Activated naive CD8-positive, alpha-beta T cell treated with anti-CD3 and anti-CD28 coated beads, Interleukin-2, amount 10 ng/mL, durations not matched to agents 7 days and 5 days (primary cell): ENCODE measurements around the gene E4F1. TPM values are rescaled to one million over a fixed set of nuclear protein-coding genes. Genes with fewer than 3 reads are reported as not detected.
"Not testable (repeated sequence)": the region's sequence is repeated elsewhere in the genome, so short reads cannot be mapped to it uniquely, and the experiment has no call there.

Experiments
- ATAC-seq: fragments of 150-1000 bp; cut with Tn5 transposase; one replicate; pipeline ENCODE4 v1.10.0; 2021; ENCODE audit warnings: low read depth, moderate library complexity
- POLR2A ChIA-PET: fragments of 350-600 bp; sonication (Branson Sonifier 250); formaldehyde crosslinking; loops from one replicate; lab custom pipeline; 2021; ENCODE audit warnings: antibody characterized with exemption; lab: Charles Lee
- DNase-seq: peaks from one replicate; pipeline ENCODE4 v3.0.0; 2021
- H3K27ac Mint-ChIP-seq: one replicate; pipeline ENCODE4 v1.8.0; 2022; ENCODE audit warnings: mild to moderate bottlenecking, mixed read lengths
- H3K27me3 Mint-ChIP-seq: one replicate; pipeline ENCODE4 v1.8.0; 2022; ENCODE audit warnings: mild to moderate bottlenecking, moderate library complexity, mixed read lengths
- H3K36me3 Mint-ChIP-seq: one replicate; pipeline ENCODE4 v1.8.0; 2021; ENCODE audit warnings: mild to moderate bottlenecking, mixed read lengths
- H3K4me1 Mint-ChIP-seq: one replicate; pipeline ENCODE4 v1.8.0; 2021; ENCODE audit warnings: mixed read lengths
- H3K4me3 Mint-ChIP-seq: one replicate; pipeline ENCODE4 v1.8.0; 2022; ENCODE audit warnings: mild to moderate bottlenecking, moderate library complexity, mixed read lengths
- H3K9me3 Mint-ChIP-seq: one replicate; pipeline ENCODE4 v1.8.0; 2021; ENCODE audit warnings: mixed read lengths
- total RNA-seq, 2 experiments: library from RNA; stranded (reverse); gene quantifications; one replicate each; pipeline ENCODE4 v1.2.3, GENCODE V29; 2021

E4F1 gene
- total RNA-seq, 2 experiments from 2014 or later, result 34.1 to 34.8 TPM

DNA sequence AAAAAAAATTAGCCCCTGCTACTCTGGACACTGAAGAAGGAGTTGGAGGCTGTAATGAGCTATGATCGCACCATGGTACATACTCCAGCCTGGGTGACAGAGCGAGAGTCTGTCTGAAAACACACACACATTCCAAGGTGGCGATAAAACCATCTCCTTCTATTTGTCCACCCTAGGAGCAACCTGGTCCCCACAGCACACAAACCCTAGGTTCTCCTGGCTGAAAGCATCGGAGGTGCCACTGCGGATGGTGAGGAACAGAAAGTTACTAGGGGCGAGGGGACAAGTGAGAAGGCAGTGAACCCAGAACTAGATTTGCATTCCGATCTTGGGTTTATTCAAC lies 29.4 kb downstream of the E4F1 start:
- Mint-ChIP-seq H3K36me3 (peaks cover 18% of the 10 kb centered on the region), H3K27me3 (no peaks in the 10 kb centered on the region), H3K27ac (no peak overlapping the region), H3K4me1 (peaks cover 4% of the 10 kb centered on the region), H3K9me3 (no peaks in the 10 kb centered on the region), H3K4me3 (no peak overlapping the region)
- POLR2A ChIA-PET, result interaction anchor here (1.4 to 3.3 kb wide), 3 partner anchors 16 to 98 kb away, joined by 4 to 31 read pairs (median 27); partner anchors contain the start of genes RNPS1 and TRAF7
- DNase-seq (no peak), ATAC-seq (no peak)

DNA sequence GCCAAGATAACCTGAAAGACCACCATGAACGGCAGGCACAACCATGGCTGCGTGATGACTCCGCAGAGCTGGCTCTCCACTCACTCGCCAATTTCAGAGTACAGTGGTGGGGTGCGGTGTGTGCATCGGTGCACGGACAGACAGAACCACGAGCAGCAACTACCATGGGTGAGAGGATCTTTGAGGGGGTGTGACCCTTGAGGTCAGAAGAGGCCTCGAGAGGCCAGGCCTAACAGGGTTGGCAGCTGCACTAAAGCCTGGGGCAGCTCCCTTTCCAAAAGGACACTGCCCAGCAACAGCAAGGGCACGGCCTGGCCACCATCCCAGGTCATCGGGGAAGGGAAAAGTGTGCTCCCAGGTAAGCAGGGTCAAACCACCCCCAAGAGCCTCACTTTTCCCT lies 29.9 kb downstream of the E4F1 start:
- POLR2A ChIA-PET, result interaction anchor here (1.4 to 3.2 kb wide), 2 partner anchors 18 to 99 kb away, joined by 4 to 31 read pairs; partner anchors contain the start of gene TRAF7
- H3K36me3 Mint-ChIP-seq, result peaks cover 19% of the 10 kb centered on the region
- no peak overlapping the region for H3K27ac Mint-ChIP-seq

DNA sequence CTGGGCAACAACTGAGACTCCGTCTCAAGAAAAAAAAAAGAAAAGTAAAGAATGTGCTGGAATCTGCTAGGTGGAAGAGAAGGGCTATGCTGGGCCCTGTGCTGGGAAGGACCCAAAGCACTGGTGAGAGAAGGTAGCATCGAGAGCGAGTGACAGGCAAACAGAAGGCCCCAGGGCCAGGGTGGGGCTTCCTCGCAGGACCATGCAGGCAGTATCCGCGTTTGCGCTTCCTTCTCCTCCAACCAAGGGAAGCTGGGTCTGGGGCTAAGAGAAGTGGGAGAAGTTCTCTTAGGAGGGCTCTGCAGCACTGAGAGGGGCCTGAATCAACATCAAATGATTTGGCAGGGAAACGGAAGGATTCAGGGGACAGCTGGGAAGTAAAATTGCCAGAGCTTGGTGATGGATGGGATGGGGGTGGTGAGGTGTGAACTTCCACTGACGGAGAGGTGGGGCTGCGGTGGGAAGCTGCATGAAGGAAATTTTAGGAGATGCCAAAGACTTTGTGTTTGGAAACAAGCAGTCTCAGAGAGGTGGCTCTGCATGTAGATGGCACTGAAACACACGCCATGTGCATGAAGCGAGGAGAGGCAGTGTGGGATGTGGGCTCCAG lies 33.2 kb downstream of the E4F1 start:
- no peaks in the 10 kb centered on the region for H3K9me3 Mint-ChIP-seq
- H3K36me3 Mint-ChIP-seq, result peaks cover 31% of the 10 kb centered on the region
- no peaks in the 10 kb centered on the region for H3K27me3 Mint-ChIP-seq
- H3K4me3 Mint-ChIP-seq, result no peak overlapping the region
- no peak for DNase-seq
- POLR2A ChIA-PET, result interaction anchor here (1.0 kb wide), 1 partner anchor 12 kb away, joined by 3 read pairs; no protein-coding TSS in a partner anchor
- no peaks in the 10 kb centered on the region for H3K4me1 Mint-ChIP-seq
- H3K27ac Mint-ChIP-seq, result no peak overlapping the region
- no peak for ATAC-seq

More for the DNA sequence above, 29.9 kb downstream of the E4F1 start:
- Mint-ChIP-seq H3K9me3 (no peaks in the 10 kb centered on the region), H3K4me3 (no peak overlapping the region), H3K4me1 (peaks cover 4% of the 10 kb centered on the region), H3K27me3 (no peaks in the 10 kb centered on the region)
- DNase-seq, result no peak
- no peak for ATAC-seq

DNA sequence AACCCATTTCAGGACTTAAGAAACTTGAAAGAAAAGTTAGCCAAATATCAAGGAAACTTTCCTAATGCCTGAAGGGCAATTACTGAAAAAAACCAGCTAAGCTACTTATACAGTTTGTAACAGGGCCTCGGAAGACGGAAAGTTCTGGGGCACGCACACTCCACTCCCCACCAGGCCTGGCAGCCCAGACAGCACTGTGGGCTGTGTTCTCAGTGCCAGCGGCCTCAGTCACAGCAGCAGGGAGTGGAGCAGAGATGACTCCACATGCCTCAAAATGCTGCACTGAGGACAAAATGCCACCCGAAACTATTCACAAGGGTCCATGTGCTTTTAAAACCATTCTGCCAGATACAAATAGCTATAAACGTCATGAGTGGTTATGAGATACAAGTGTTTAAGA lies 34.3 kb downstream of the E4F1 start:
- no peak overlapping the region for H3K4me3 Mint-ChIP-seq
- H3K36me3 Mint-ChIP-seq, result peaks cover 34% of the 10 kb centered on the region
- ATAC-seq (no peak), DNase-seq (no peak)
- no peak overlapping the region for H3K27ac Mint-ChIP-seq
- H3K27me3 Mint-ChIP-seq, result no peaks in the 10 kb centered on the region
- no peaks in the 10 kb centered on the region for H3K4me1 Mint-ChIP-seq
- POLR2A ChIA-PET, result no interaction called here
- no peaks in the 10 kb centered on the region for H3K9me3 Mint-ChIP-seq

DNA sequence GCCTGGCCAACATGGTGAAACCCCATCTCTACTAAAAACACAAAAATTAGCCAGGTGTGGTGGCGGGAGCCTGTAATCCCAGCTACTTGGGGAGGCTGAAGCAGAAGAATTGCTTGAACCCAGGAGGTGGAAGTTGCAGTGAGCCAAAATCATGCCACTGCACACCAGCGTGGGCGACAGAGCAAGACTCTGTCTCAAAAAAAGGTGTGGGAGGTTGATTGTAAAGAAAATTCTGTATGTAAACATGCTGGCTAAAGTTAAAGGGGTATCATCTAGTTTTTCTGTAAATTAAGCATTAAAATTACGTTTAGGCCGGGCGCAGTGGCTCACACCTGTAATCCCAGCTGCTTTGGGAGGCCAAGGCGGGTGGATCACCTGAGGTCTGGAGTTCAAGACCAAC lies 35.1 kb downstream of the E4F1 start:
- H3K9me3 Mint-ChIP-seq, DNase-seq, H3K4me1 Mint-ChIP-seq, H3K27me3 Mint-ChIP-seq, POLR2A ChIA-PET, H3K4me3 Mint-ChIP-seq, H3K27ac Mint-ChIP-seq, ATAC-seq: not testable (repeated sequence)
- H3K36me3 Mint-ChIP-seq, result peaks cover 34% of the 10 kb centered on the region

DNA sequence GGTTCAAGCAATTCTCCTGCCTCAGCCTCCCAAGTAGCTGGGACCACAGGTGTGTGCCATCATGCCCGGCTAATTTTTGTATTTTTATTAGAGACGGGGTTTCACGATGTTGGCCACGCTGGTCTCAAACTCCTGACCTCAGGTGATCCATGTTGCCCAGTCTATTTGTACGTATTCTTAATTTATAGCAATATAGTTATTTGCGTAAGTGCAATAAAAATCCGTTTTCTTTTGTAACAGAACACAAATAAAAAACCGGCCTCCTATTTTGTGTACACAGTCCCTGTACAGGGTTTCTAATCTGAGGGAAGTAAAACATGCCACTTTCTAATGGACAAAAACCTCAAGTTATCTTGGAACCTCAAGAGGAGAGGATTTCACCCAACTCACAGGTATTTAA lies 36.9 kb downstream of the E4F1 start:
- DNase-seq, result no peak
- POLR2A ChIA-PET, result no interaction called here
- peaks cover 40% of the 10 kb centered on the region for H3K36me3 Mint-ChIP-seq
- H3K4me3 Mint-ChIP-seq, result no peak overlapping the region
- no peak for ATAC-seq
- H3K27ac Mint-ChIP-seq, result no peak overlapping the region
- peaks cover 8% of the 10 kb centered on the region for H3K4me1 Mint-ChIP-seq
- H3K27me3 Mint-ChIP-seq, result no peaks in the 10 kb centered on the region
- no peaks in the 10 kb centered on the region for H3K9me3 Mint-ChIP-seq

DNA sequence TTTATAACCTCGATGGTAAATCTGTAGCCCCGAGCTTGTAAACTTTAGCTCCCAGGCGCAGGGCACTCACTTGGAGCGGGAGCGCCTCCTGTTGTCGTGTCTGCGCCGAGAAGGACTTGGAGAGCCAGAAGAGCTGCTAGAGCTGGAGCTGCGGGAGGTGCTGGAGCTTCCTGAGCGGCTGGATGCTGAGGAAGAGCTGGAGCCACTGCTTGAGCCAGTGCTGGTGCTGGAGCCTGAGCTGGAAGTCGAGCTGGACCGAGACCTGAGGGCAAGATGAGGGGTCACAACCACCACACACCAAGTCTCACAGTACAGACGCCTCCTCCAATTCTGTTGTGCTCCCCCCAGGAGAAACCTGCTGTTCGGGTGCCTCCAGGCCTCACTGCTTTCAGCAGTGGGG lies 39.6 kb downstream of the E4F1 start:
- POLR2A ChIA-PET, result interaction anchor here (0.6 kb wide), 1 partner anchor 110 kb away, joined by 3 read pairs; no protein-coding TSS in a partner anchor
- not testable (repeated sequence) for H3K27me3 Mint-ChIP-seq, ATAC-seq, DNase-seq, H3K9me3 Mint-ChIP-seq, H3K4me3 Mint-ChIP-seq, H3K27ac Mint-ChIP-seq
- Mint-ChIP-seq H3K4me1 (peaks cover 20% of the 10 kb centered on the region), H3K36me3 (peaks cover 32% of the 10 kb centered on the region)

DNA sequence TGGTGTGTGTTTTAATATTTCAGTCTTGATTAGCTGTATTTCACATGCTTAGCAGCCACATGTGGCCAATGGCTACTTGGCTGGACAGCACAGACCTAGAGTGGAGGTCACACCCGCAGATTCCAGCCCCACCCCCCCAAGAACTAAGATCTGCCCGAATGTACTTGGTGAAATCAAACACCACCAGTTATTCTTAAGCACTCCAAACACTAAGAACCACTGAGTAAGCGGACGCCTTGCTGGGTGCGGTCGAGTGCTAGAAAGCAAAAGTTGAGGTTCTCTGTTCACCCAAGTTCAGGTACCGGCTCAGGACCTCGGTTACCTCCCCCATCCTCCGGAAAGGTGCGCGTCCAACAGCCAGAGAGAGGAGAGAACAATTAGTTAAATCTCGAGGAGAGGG lies 43.5 kb downstream of the E4F1 start:
- Mint-ChIP-seq H3K4me1 (peaks cover 27% of the 10 kb centered on the region), H3K27ac (peak overlapping the region; percentile 97), H3K4me3 (peak overlapping the region; percentile 95), H3K36me3 (peaks cover 19% of the 10 kb centered on the region)
- ATAC-seq, H3K9me3 Mint-ChIP-seq, DNase-seq, H3K27me3 Mint-ChIP-seq: not testable (repeated sequence)
- POLR2A ChIA-PET, result interaction anchor here (0.9 to 1.3 kb wide), 2 partner anchors 15 to 112 kb away, joined by 3 read pairs; partner anchors contain the start of gene ECI1

DNA sequence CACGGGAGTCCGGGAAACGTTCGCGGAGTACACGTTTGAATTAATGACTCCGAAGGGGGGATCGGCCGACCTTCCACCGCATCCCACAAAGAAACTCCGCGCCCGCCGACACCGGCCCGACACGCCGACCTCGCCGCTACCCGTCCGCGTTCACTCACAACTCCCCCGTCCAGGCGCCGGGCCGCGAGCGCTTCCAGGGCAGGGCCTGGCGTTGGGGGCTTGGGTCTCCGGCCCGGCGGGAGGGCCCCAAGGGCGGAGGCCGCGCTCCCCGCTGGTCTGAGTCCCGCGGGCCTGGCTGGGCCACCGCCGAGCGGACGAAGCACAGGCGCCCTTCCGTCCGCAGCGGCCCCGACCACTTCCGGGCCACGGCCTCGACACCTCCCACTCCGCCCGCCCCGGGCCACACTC lies 44.1 kb downstream of the E4F1 start:
- peak overlapping the region; percentile 97 for H3K27ac Mint-ChIP-seq
- POLR2A ChIA-PET, result interaction anchor here (1.4 kb wide), 1 partner anchor 29 kb away, joined by 5 read pairs; no protein-coding TSS in a partner anchor
- not testable (repeated sequence) for H3K27me3 Mint-ChIP-seq, DNase-seq, H3K9me3 Mint-ChIP-seq
- H3K4me3 Mint-ChIP-seq, result peak overlapping the region; percentile 95
- ATAC-seq, result peak; percentile 51
- peaks cover 18% of the 10 kb centered on the region for H3K36me3 Mint-ChIP-seq
- H3K4me1 Mint-ChIP-seq, result peaks cover 27% of the 10 kb centered on the region

DNA sequence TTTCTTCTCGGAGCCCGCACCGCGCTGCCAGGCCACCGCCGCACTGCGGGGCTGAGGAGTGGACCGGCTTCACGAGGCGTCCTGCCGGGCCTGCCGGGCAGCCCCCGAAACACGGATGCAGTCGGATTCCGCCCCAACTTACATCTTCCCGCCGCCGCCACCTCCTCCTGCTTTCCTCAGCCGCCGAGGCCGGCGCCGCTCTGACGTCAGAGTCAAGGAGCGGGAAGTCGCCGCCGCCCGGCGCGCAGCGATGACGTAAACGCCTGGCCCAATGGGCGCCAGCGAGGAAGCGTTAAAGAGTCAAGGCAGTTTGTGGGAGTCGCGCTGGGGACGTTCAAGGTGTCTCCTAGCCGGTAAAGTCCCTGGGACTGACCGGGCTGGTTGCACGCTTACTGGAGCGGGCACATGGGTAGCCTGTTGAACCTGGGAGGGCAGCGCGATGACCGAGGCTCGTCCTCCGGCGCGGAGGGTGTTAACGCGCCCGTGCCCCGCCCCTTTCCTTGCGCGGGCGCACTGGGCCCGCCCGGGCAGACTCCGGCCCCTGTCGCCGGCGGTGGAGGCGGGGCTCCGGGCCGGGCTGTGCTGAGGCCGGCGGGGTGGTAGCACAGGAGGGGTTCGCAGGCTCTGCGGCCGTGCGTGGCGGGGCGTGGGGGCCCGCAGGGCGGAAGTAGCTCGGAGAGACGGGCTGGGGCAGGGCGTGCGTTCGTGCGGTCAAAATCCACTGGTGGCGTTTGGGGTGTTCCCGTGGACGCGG lies 44.7 kb downstream of the E4F1 start, which contains the start of gene RNPS1:
RNPS1 (minus strand) TSS at position 214 of the 754 bp plus-strand sequence. CDS start 3,483 bp downstream, outside the sequence.
- peak within 1 kb of the TSS; percentile 97 for H3K27ac Mint-ChIP-seq
- POLR2A ChIA-PET, result interaction anchor here (0.7 to 2.1 kb wide), 10 partner anchors 11 to 402 kb away, joined by 3 to 27 read pairs (median 4); partner anchors contain the start of genes ABCA3, ECI1 and TRAF7
- peak; percentile 99 for DNase-seq
- H3K27me3 Mint-ChIP-seq, result no peaks in the 10 kb centered on the region
- ATAC-seq, result peak; percentile 84
- peaks cover 14% of the 10 kb centered on the region for H3K36me3 Mint-ChIP-seq
- peak within 1 kb of the TSS; percentile 95 for H3K4me3 Mint-ChIP-seq
- no peaks in the 10 kb centered on the region for H3K9me3 Mint-ChIP-seq
- peaks cover 27% of the 10 kb centered on the region for H3K4me1 Mint-ChIP-seq

DNA sequence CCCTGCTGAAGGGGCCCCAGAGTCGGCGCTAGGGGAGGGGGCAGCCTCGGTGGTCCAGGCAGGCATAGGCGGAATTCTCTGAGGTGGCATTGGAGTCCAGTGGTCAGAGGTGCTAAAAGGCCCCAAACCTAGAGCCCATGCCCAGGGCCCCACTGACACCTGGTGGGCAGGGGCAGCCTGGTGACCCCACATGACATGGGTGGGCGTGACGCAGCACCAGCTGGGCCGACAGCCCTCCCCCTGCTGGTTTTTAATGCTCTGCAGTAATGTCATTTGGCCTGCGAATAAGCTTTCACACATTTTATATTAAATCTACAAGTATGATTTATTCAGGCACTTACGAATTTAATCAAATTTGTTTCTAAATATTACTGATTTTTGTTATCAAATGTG lies 46.7 kb downstream of the E4F1 start:
- ATAC-seq (no peak), DNase-seq (no peak)
- H3K9me3 Mint-ChIP-seq, result no peaks in the 10 kb centered on the region
- no peaks in the 10 kb centered on the region for H3K27me3 Mint-ChIP-seq
- H3K4me3 Mint-ChIP-seq, result peak overlapping the region; percentile 95
- no peak overlapping the region for H3K27ac Mint-ChIP-seq
- POLR2A ChIA-PET, result interaction anchor here (1.1 to 1.4 kb wide), 4 partner anchors 27 to 55 kb away, joined by 3 to 4 read pairs (median 4); partner anchors contain the start of gene PGP
- peaks cover 9% of the 10 kb centered on the region for H3K36me3 Mint-ChIP-seq
- H3K4me1 Mint-ChIP-seq, result peaks cover 19% of the 10 kb centered on the region

DNA sequence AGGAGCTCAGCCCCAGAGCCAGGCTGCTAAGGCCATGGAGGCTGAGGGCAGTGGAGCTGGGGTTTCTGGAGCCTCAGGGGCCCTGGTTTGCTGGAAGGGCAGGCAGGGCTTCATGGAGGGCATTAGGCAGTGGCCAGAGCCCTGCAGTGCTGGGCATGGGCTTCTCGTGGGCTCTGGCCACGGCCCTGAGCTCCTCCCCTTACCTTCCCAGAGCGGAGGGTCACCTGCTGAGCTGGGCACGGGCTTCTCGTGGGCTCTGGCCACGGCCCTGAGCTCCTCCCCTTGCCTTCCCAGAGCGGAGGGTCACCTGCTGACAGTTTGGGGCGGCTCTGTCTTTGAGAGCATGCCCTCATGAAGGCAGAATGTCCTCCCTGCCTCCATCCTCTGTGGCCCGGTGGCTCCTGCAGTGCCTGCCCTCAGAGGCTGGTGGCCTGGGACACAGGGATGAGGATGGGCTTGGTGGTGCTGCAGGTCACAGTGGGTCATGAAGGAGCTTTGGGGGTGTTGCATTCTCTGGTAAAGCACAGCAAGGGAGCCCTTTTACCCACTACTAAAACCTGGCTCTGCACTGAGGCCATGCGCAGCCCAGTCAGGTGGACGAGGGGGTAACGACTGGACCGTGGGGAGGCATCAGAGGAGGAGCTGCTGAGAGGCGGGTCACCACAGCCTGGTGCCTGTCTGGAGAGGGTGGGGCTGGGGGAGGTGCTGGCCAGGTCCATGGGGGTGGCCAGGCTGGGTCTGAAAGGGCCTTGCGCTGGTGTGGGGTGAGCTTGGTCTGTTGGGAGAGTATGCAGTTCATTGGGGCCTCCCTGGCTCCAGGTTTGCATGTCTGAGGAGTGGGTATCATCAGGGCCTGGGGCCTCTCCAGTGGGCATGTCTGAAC lies 47.4 kb downstream of the E4F1 start:
- peaks cover 16% of the 10 kb centered on the region for H3K4me1 Mint-ChIP-seq
- no peaks in the 10 kb centered on the region for H3K9me3 Mint-ChIP-seq
- ATAC-seq, result no peak
- H3K4me3 Mint-ChIP-seq, result no peak overlapping the region
- no peaks in the 10 kb centered on the region for H3K27me3 Mint-ChIP-seq
- DNase-seq, result no peak
- H3K36me3 Mint-ChIP-seq, result peaks cover 7% of the 10 kb centered on the region
- peak overlapping the region; percentile 20 for H3K27ac Mint-ChIP-seq
- POLR2A ChIA-PET, result interaction anchor here (1.1 to 1.7 kb wide), 3 partner anchors 18 to 55 kb away, joined by 3 to 4 read pairs (median 3); no protein-coding TSS in a partner anchor
